ENCODE data around the gene ANKS1B. TPM values are rescaled to one million over a fixed set of nuclear protein-coding genes. Genes with fewer than 3 reads are reported as not detected.

ANKS1B gene
- total RNA-seq, 1 experiment from 2014 or later: 5.8 TPM

GRCh38 chr12:99914206-99914605 lies 70.5 kb downstream of the ANKS1B start (continued):
- no peak for TF ChIP-seq RORB (CRISPR knock-in tag; IDR thresholded peaks at IDR 0.05)
- no peak for TF ChIP-seq HMGA2 (CRISPR knock-in tag; IDR thresholded peaks at IDR 0.05)

- ChIA-PET CTCF (no interaction called here), POLR2A (no interaction called here)
- Mint-ChIP-seq H3K27ac (no peak overlapping the region), H3K9me3 (no peaks in the 10 kb centered on the region), H3K4me1 (no peaks in the 10 kb centered on the region), H3K27me3 (ENCODE audit: low read depth) (no peaks in the 10 kb centered on the region), H3K4me3 (no peak overlapping the region), H3K36me3 (no peaks in the 10 kb centered on the region)
- ATAC-seq (no peak), DNase-seq (ENCODE audit: low spot score) (no peak)
- TF ChIP-seq NR1H2 (CRISPR knock-in tag; IDR thresholded peaks at IDR 0.05) (no peak), SMAD3 (CRISPR knock-in tag; IDR thresholded peaks at IDR 0.05; ENCODE audit: borderline replicate concordance) (no peak), ZNF281 (CRISPR knock-in tag; IDR thresholded peaks at IDR 0.05) (no peak), TEAD4 (CRISPR knock-in tag; IDR thresholded peaks at IDR 0.05) (no peak), E2F5 (CRISPR knock-in tag; IDR thresholded peaks at IDR 0.05) (no peak), PREB (CRISPR knock-in tag; IDR thresholded peaks at IDR 0.05; ENCODE audit: borderline replicate concordance) (no peak), AR (CRISPR knock-in tag; IDR thresholded peaks at IDR 0.05) (no peak), FOXJ3 (CRISPR knock-in tag; IDR thresholded peaks at IDR 0.05; ENCODE audit: borderline replicate concordance) (no peak), CREB1 (CRISPR knock-in tag; IDR thresholded peaks at IDR 0.05) (no peak), FOXK1 (CRISPR knock-in tag; IDR thresholded peaks at IDR 0.05) (no peak)
These were observed 72.8 kb downstream of the ANKS1B start for GRCh38 chr12:99911967-99912366.

- Mint-ChIP-seq H3K36me3 (no peaks in the 10 kb centered on the region), H3K27me3 (ENCODE audit: low read depth) (no peaks in the 10 kb centered on the region), H3K27ac (no peak overlapping the region), H3K4me1 (no peaks in the 10 kb centered on the region), H3K9me3 (no peaks in the 10 kb centered on the region), H3K4me3 (no peak overlapping the region)
- DNase-seq (ENCODE audit: low spot score) (no peak), ATAC-seq (no peak)
- POLR2A ChIA-PET: no interaction called here
- CTCF ChIA-PET: no interaction called here
- TF ChIP-seq ZNF396 (CRISPR knock-in tag; IDR thresholded peaks at IDR 0.05; ENCODE audit: borderline replicate concordance): no peak
- TF ChIP-seq ZNF512 (CRISPR knock-in tag; IDR thresholded peaks at IDR 0.05; ENCODE audit: borderline replicate concordance): no peak
- no peak for TF ChIP-seq NFATC4 (CRISPR knock-in tag; IDR thresholded peaks at IDR 0.05)
- TF ChIP-seq CREB1 (CRISPR knock-in tag; IDR thresholded peaks at IDR 0.05): no peak
- no peak for TF ChIP-seq E2F5 (CRISPR knock-in tag; IDR thresholded peaks at IDR 0.05)
- TF ChIP-seq AR (CRISPR knock-in tag; IDR thresholded peaks at IDR 0.05): no peak
These were observed 73.7 kb downstream of the ANKS1B start for GRCh38 chr12:99911081-99911480.
